ENCODE results near the gene OCRL. TPM values are rescaled to one million over a fixed set of nuclear protein-coding genes. Genes with fewer than 3 reads are reported as not detected.
A peak's percentile ranks its signal among the peaks of the same experiment; 100 is the strongest.

The OCRL gene
- polyA plus RNA-seq, 1 experiment, result 29.6 TPM

DNA sequence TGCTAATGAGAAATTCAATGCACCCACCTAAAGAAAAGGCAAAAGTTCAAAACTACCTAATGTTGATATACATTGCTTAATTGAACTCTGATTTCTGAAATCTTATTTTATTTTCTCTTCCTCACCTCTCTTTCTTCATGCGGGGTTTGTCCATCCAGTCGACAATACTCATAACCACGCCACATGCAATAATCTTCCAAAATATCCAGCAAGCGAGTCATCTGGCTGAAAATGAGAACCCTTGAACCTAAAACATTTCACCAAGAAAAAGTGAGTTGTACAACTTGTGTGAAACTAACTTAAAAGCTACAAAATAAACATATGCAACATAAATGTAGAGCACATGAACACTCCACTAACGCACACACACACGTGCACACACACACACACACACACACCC, 43.4 kb upstream of the OCRL start:
- no peak for DNase-seq (ENCODE audit: low read depth, low spot score)
- CTCF ChIA-PET, result no interaction called here
- POLR2A ChIA-PET, result no interaction called here
- no peaks in the 10 kb centered on the region for H3K9me3 ChIP-seq (ENCODE audit: control insufficient read depth, insufficient read depth, low read length)
- TF ChIP-seq, protein P1, sequence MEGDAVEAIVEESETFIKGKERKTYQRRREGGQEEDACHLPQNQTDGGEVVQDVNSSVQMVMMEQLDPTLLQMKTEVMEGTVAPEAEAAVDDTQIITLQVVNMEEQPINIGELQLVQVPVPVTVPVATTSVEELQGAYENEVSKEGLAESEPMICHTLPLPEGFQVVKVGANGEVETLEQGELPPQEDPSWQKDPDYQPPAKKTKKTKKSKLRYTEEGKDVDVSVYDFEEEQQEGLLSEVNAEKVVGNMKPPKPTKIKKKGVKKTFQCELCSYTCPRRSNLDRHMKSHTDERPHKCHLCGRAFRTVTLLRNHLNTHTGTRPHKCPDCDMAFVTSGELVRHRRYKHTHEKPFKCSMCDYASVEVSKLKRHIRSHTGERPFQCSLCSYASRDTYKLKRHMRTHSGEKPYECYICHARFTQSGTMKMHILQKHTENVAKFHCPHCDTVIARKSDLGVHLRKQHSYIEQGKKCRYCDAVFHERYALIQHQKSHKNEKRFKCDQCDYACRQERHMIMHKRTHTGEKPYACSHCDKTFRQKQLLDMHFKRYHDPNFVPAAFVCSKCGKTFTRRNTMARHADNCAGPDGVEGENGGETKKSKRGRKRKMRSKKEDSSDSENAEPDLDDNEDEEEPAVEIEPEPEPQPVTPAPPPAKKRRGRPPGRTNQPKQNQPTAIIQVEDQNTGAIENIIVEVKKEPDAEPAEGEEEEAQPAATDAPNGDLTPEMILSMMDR (IDR thresholded peaks at IDR 0.05; ENCODE audit: low read depth, low read length), result no peak
- H3K27ac ChIP-seq (ENCODE audit: low read depth, low read length), result peak overlapping the region; percentile 11
- H3K27me3 ChIP-seq (ENCODE audit: control insufficient read depth, insufficient read depth, low read length), result no peaks in the 10 kb centered on the region
- H3K4me3 ChIP-seq (ENCODE audit: low read depth, low read length), result no peak overlapping the region

DNA sequence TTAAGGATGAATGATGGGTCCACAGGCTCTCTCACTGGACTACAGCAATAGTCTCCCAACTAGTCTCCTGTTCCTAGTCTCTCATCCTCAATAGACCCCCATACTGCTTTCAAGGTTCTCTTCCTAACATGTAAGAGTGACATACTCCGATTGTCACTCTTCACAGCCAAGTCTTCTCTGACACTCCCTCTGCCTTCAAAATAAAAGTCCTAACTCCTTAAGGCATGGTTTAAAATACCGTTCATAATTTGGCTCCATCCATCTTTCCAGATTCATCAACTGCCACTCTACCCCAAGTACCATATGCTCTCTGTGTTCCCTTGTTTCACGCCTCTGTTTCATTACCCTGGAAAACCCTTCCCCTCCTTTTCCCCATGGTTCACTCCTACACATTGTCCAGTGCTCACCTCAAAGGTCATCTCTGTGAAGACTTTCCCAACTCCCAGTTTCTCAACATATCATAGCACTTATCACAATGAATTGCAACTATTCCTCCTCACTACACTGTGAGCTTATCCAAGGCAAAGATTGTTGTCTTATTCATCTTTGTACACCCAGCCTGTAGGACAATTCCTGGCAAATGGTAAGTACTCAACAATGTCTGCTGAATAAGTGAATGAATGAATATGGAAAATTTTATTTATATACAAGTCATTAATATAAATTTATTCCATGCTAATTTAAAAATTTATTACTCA, 42.8 kb upstream of the OCRL start:
- POLR2A ChIA-PET, result no interaction called here
- DNase-seq (ENCODE audit: low read depth, low spot score), result no peak
- CTCF ChIA-PET, result no interaction called here
- TF ChIP-seq, protein P1 (IDR thresholded peaks at IDR 0.05; ENCODE audit: low read depth, low read length), result no peak
- no peak overlapping the region for H3K4me3 ChIP-seq (ENCODE audit: low read depth, low read length)
- H3K9me3 ChIP-seq (ENCODE audit: control insufficient read depth, insufficient read depth, low read length), result no peaks in the 10 kb centered on the region
- H3K27ac ChIP-seq (ENCODE audit: low read depth, low read length), result peak overlapping the region; percentile 11
- no peaks in the 10 kb centered on the region for H3K27me3 ChIP-seq (ENCODE audit: control insufficient read depth, insufficient read depth, low read length)

DNA sequence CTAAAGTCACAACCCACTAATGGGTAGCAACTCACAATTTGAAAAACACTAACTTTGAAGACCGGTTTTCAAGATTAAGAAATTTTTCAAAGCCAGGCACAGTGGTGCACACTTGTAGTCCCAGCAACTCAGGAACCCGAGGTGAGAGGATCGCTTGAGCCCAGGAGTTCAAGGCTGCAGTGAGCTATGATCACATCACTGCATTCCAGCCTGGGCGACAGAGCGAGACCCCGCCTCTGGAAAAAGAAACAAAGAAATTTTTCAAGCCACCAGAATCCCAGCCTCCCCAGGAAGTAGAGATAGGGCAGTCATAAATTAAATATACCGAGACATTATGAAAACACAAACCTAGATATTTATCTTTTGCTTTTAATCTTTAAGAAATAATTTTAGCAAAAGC, 29.7 kb upstream of the OCRL start:
- TF ChIP-seq, protein P1 (IDR thresholded peaks at IDR 0.05; ENCODE audit: low read depth, low read length), result no peak
- Histone ChIP-seq H3K27ac (ENCODE audit: low read depth, low read length) (no peak overlapping the region), H3K27me3 (ENCODE audit: control insufficient read depth, insufficient read depth, low read length) (no peaks in the 10 kb centered on the region), H3K9me3 (ENCODE audit: control insufficient read depth, insufficient read depth, low read length) (no peaks in the 10 kb centered on the region), H3K4me3 (ENCODE audit: low read depth, low read length) (no peak overlapping the region)
- CTCF ChIA-PET, result interaction anchor here (1.0 kb wide), 1 partner anchor 12 kb away, joined by 4 read pairs; no protein-coding TSS in a partner anchor
- no peak for DNase-seq (ENCODE audit: low read depth, low spot score)
- POLR2A ChIA-PET, result no interaction called here

DNA sequence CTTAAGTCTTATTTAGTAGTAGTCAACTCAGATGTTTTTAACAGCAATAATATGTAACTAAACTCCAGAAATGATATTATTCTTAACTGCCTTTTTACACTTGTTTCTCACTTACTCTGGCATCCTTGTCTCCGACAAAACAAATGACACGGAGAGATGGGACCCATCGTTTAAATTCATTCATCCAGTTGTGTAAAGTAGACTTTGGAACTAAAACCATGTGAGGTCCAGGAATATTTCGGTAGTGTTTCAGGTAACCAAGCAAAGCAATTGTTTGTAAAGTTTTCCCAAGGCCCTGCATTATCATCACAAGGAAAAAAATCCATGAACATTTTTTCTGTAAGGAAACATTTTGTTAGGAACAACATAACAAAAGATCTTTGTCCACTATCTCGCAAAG, 28.4 kb upstream of the OCRL start:
- H3K27me3 ChIP-seq (ENCODE audit: control insufficient read depth, insufficient read depth, low read length), result no peaks in the 10 kb centered on the region
- no peak overlapping the region for H3K27ac ChIP-seq (ENCODE audit: low read depth, low read length)
- ChIA-PET POLR2A (no interaction called here), CTCF (no interaction called here)
- H3K9me3 ChIP-seq (ENCODE audit: control insufficient read depth, insufficient read depth, low read length), result no peaks in the 10 kb centered on the region
- no peak for DNase-seq (ENCODE audit: low read depth, low spot score)
- TF ChIP-seq, protein P1 (IDR thresholded peaks at IDR 0.05; ENCODE audit: low read depth, low read length), result no peak
- no peak overlapping the region for H3K4me3 ChIP-seq (ENCODE audit: low read depth, low read length)

DNA sequence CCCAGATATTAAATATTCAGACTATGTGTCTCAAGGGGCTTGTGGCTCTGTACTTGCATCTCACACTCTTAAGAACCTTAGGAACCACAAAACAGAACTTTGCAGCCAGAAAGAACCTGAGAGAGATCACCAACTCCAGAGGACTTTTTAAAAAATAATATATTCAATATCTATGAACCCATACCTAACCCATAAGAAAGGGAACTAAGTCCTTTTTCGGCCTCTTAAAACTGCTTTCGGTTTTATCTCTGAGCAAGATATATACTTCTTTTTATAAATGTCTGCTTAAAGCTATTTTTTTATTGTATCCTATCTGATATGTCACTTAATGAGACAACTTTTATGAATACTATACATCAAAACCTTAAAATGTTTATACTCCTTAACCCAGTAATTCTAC, 27.6 kb upstream of the OCRL start:
- DNase-seq (ENCODE audit: low read depth, low spot score), result no peak
- Histone ChIP-seq H3K4me3 (ENCODE audit: low read depth, low read length) (no peak overlapping the region), H3K27ac (ENCODE audit: low read depth, low read length) (no peak overlapping the region), H3K9me3 (ENCODE audit: control insufficient read depth, insufficient read depth, low read length) (no peaks in the 10 kb centered on the region), H3K27me3 (ENCODE audit: control insufficient read depth, insufficient read depth, low read length) (no peaks in the 10 kb centered on the region)
- POLR2A ChIA-PET, result no interaction called here
- CTCF ChIA-PET, result no interaction called here
- TF ChIP-seq, protein P1 (IDR thresholded peaks at IDR 0.05; ENCODE audit: low read depth, low read length), result no peak
